Tibial nerve (tissue), 4 donors: ENCODE measurements around the gene SLC35F3. TPM values are rescaled to one million over a fixed set of nuclear protein-coding genes. Genes with fewer than 3 reads are reported as not detected.

ENCODE experiments used
- DNase-seq, 2 donors: peaks; one replicate each; pipeline ENCODE4 v3.0.0-alpha.2; 2019; ENCODE audit warnings: low spot score in 2 of 2
- H3K27ac ChIP-seq, 4 donors: fragments of 200-600 bp; sonication (generic) in 3 of 4; one replicate each; pipeline ENCODE4 v1.5.1; 2017 to 2019; ENCODE audit warnings: mild to moderate bottlenecking in 1 of 4
- H3K27me3 ChIP-seq, 2 donors: fragments of 200-600 bp; sonication (generic) in 1 of 2; one replicate each; pipeline versions ENCODE4 v1.5.1 to v1.6.0; 2017 to 2019
- H3K36me3 ChIP-seq, 3 donors: fragments of 200-600 bp; sonication (generic); one replicate each; pipeline ENCODE4 v1.5.1; 2018 to 2019
- H3K4me1 ChIP-seq, 4 donors: fragments of 200-600 bp; sonication (generic) in 3 of 4; one replicate each; pipeline ENCODE4 v1.5.1; 2017 to 2019
- H3K4me3 ChIP-seq, 4 donors: fragments of 200-600 bp; sonication (generic) in 3 of 4; one replicate each; pipeline ENCODE4 v1.5.1; 2017 to 2019; ENCODE audit warnings: mild to moderate bottlenecking in 1 of 4, moderate library complexity in 1 of 4
- H3K9me3 ChIP-seq, 4 donors: fragments of 200-600 bp; sonication (generic) in 3 of 4; one replicate each; pipeline ENCODE4 v1.5.1; 2017 to 2019
- EP300 ChIP-seq, 2 donors: sonication (generic); formaldehyde crosslinking; IDR thresholded peaks; one replicate each; pipeline ENCODE4 v1.6.1; 2017; ENCODE audit warnings: antibody characterized with exemption in 2 of 2, mild to moderate bottlenecking in 1 of 2
- POLR2A ChIP-seq, 2 donors: fragments of 450-650 bp; IDR thresholded peaks; one replicate each; pipeline ENCODE4 v1.6.1; 2017; ENCODE audit warnings: antibody characterized with exemption in 2 of 2, mild to moderate bottlenecking in 2 of 2, moderate library complexity in 2 of 2
- WGBS, 2 donors: methylation state at CpG; one replicate each; pipeline ENCODE4 v1.1.5; 2018; 5-methylcytosine and 5-hydroxymethylcytosine counted together
- total RNA-seq, 4 donors: library from RNA; depleted of rRNA; stranded (reverse); fragments of >200 nt; gene quantifications; one replicate each; pipeline ENCODE4 v1.1.0, GENCODE V29; 2016
- TF ChIP-seq, protein P1 (sequence below), 5 experiments: fragments of 200-600 bp in 3 of 5; fragments of 450-650 bp in 2 of 5; sonication (generic) in 3 of 5; IDR thresholded peaks; one replicate each; pipeline ENCODE4 v1.5.1; 2016 to 2019; ENCODE audit warnings: antibody characterized with exemption in 5 of 5, mild to moderate bottlenecking in 3 of 5, moderate library complexity in 2 of 5

Gene SLC35F3
- total RNA-seq, 4 donors from 2014 or later: 0.90 TPM; not detected in 3

- no peaks in the 10 kb centered on the region for H3K4me1 ChIP-seq
- TF ChIP-seq, protein P1, sequence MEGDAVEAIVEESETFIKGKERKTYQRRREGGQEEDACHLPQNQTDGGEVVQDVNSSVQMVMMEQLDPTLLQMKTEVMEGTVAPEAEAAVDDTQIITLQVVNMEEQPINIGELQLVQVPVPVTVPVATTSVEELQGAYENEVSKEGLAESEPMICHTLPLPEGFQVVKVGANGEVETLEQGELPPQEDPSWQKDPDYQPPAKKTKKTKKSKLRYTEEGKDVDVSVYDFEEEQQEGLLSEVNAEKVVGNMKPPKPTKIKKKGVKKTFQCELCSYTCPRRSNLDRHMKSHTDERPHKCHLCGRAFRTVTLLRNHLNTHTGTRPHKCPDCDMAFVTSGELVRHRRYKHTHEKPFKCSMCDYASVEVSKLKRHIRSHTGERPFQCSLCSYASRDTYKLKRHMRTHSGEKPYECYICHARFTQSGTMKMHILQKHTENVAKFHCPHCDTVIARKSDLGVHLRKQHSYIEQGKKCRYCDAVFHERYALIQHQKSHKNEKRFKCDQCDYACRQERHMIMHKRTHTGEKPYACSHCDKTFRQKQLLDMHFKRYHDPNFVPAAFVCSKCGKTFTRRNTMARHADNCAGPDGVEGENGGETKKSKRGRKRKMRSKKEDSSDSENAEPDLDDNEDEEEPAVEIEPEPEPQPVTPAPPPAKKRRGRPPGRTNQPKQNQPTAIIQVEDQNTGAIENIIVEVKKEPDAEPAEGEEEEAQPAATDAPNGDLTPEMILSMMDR (IDR thresholded peaks at IDR 0.05): no peak
- TF ChIP-seq EP300 (IDR thresholded peaks at IDR 0.05): no peak
- no peak for TF ChIP-seq POLR2A (IDR thresholded peaks at IDR 0.05)
- DNase-seq: no peak
- no peak overlapping the region for H3K27ac ChIP-seq
- peaks cover 0 to 6% (median 0%) of the 10 kb centered on the region in 4 donors for H3K9me3 ChIP-seq
- H3K4me3 ChIP-seq: no peak overlapping the region
- H3K36me3 ChIP-seq: no peaks in the 10 kb centered on the region
- H3K27me3 ChIP-seq: no peaks in the 10 kb centered on the region
- WGBS, 2 donors: 77 to 84% methylated on average over 6 of the region's 6 CpGs
These were observed 357.7 kb downstream of the SLC35F3 start for GRCh38 chr1:234262007-234262753.

DNA sequence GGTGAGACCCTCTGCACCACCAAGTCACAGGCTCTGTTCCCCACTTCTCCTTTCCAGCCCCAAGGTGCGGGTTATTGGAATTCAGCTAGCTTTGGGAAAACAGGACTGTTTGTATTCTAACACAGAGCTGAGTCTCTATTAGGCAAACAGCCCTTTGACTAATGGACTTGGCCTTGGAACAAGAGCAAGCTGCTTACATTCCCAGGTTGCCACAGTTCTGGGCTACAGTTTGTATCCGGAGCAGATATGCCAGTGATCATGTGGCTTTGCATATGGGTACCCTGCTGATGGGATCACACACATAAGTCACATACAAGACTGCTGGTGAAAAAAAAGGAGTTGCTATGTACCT, 358.3 kb downstream of the SLC35F3 start:
- WGBS, 2 donors: 61 to 82% methylated on average over 2 of the region's 2 CpGs
- no peak overlapping the region for H3K27ac ChIP-seq
- no peak overlapping the region for H3K4me3 ChIP-seq
- H3K9me3 ChIP-seq: peaks cover 0 to 4% (median 0%) of the 10 kb centered on the region in 4 donors
- TF ChIP-seq POLR2A (IDR thresholded peaks at IDR 0.05): no peak
- TF ChIP-seq, protein P1 (IDR thresholded peaks at IDR 0.05): no peak
- TF ChIP-seq EP300 (IDR thresholded peaks at IDR 0.05): no peak
- H3K4me1 ChIP-seq: no peaks in the 10 kb centered on the region
- H3K36me3 ChIP-seq: no peaks in the 10 kb centered on the region
- H3K27me3 ChIP-seq: no peaks in the 10 kb centered on the region
- DNase-seq: no peak

DNA sequence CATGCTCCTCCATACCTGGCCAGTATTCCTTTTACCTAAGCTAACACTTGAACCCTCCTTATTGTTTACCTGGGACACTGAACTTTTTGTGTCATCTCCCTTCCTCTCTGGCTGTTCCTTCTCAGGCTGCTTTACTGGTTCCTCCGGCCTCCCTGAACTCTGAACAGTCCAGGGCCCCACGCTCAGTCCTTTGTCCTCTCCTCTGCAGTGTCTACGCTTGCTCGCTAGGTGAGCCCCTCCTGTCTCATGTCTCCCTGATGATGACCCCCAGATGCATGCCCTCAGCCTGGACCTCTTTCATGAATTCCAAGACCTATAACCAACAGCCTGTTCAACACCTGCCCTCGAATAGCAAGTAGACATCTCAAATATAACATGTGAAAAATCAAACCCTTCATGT, 360.4 kb downstream of the SLC35F3 start:
- H3K27ac ChIP-seq: no peak overlapping the region
- no peak overlapping the region for H3K4me3 ChIP-seq
- H3K9me3 ChIP-seq: no peaks in the 10 kb centered on the region
- no peaks in the 10 kb centered on the region for H3K4me1 ChIP-seq
- DNase-seq: no peak
- H3K27me3 ChIP-seq: no peaks in the 10 kb centered on the region
- 87 to 92% methylated on average over 5 of the region's 5 CpGs for WGBS, 2 donors
- TF ChIP-seq POLR2A (IDR thresholded peaks at IDR 0.05): no peak
- H3K36me3 ChIP-seq: no peaks in the 10 kb centered on the region

GRCh38 chr1:234265321-234265720, 360.8 kb downstream of the SLC35F3 start:
- TF ChIP-seq EP300 (IDR thresholded peaks at IDR 0.05): no peak
- TF ChIP-seq POLR2A (IDR thresholded peaks at IDR 0.05): no peak
- TF ChIP-seq, protein P1 (IDR thresholded peaks at IDR 0.05): no peak
- WGBS, 2 donors: 86 to 93% methylated on average over 4 of the region's 4 CpGs
- no peak overlapping the region for H3K4me3 ChIP-seq
- no peaks in the 10 kb centered on the region for H3K4me1 ChIP-seq
- DNase-seq: no peak
- no peak overlapping the region for H3K27ac ChIP-seq
- no peaks in the 10 kb centered on the region for H3K27me3 ChIP-seq
- no peaks in the 10 kb centered on the region for H3K9me3 ChIP-seq
- no peaks in the 10 kb centered on the region for H3K36me3 ChIP-seq

DNA sequence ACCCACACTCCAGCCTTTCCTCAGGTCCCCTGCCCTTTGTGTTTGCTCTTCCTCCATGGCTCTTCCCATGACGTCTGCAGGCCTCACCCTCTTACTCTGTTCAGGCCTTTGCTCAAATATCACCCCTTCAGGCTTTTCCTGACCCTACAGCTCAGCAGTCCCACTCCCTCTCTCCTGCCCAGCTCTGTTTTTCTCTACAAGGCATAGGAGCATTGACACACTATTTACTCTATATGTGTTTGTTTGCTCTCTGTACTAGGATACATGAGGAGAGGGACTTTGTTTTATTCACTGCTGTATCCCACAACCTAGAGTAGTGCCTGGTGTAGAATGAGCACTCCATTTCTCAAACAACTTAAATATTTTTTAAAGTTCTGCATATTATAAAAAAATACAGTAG, 361.4 kb downstream of the SLC35F3 start:
- no peak for DNase-seq
- Histone ChIP-seq H3K4me1 (no peaks in the 10 kb centered on the region), H3K36me3 (no peaks in the 10 kb centered on the region), H3K4me3 (no peak overlapping the region), H3K27ac (no peak overlapping the region), H3K9me3 (no peaks in the 10 kb centered on the region), H3K27me3 (no peaks in the 10 kb centered on the region)
- TF ChIP-seq, protein P1 (IDR thresholded peaks at IDR 0.05): no peak
- TF ChIP-seq POLR2A (IDR thresholded peaks at IDR 0.05): no peak
- no peak for TF ChIP-seq EP300 (IDR thresholded peaks at IDR 0.05)
- 28 to 29% methylated on average over 1 of the region's 1 CpG for WGBS, 2 donors
